Pulmonary artery endothelial cell (primary cell): Measurements from ENCODE around the gene RGS19. TPM values are rescaled to one million over a fixed set of nuclear protein-coding genes. Genes with fewer than 3 reads are reported as not detected.
"Not testable (repeated sequence)": the region's sequence is repeated elsewhere in the genome, so short reads cannot be mapped to it uniquely, and the experiment has no call there.

Source experiments
- DNase-seq: peaks from one replicate; pipeline ENCODE4 v3.0.0-alpha.2; 2011; ENCODE audit warnings: low read depth, low spot score
- total RNA-seq: library from RNA; depleted of rRNA; stranded (reverse); fragments of >200 nt; gene quantifications from 2 replicates; pipeline ENCODE4 v1.2.3, GENCODE V29; 2014

Gene RGS19
- total RNA-seq, 1 donor from 2014 or later, result 19.1 TPM

GRCh38 chr20:64095455-64095854 lies 16.1 kb upstream of the RGS19 start:
- DNase-seq, result no peak

- DNase-seq, result no peak
These were observed 13.7 kb upstream of the RGS19 start for GRCh38 chr20:64093013-64093503.

- no peak for DNase-seq
These were observed 13.1 kb upstream of the RGS19 start for GRCh38 chr20:64092258-64093012.

GRCh38 chr20:64091770-64092169 lies 12.5 kb upstream of the RGS19 start:
- no peak for DNase-seq

- DNase-seq, result no peak
These were observed 12.0 kb upstream of the RGS19 start for GRCh38 chr20:64091340-64091739.

GRCh38 chr20:64090165-64090564 lies 10.8 kb upstream of the RGS19 start:
- no peak for DNase-seq

- DNase-seq, result not testable (repeated sequence)
These were observed 9.3 kb upstream of the RGS19 start for GRCh38 chr20:64088586-64088985.

- not testable (repeated sequence) for DNase-seq
These were observed 8.0 kb upstream of the RGS19 start for GRCh38 chr20:64087226-64087825.

- no peak for DNase-seq
These were observed 7.5 kb upstream of the RGS19 start for GRCh38 chr20:64086801-64087200.

GRCh38 chr20:64084685-64085152 lies 5.4 kb upstream of the RGS19 start:
- no peak for DNase-seq

- DNase-seq, result no peak
These were observed 4.7 kb upstream of the RGS19 start, which contains the start of gene LKAAEAR1 for GRCh38 chr20:64083804-64084684. LKAAEAR1 (minus strand) TSS chr20:64084398; CDS start chr20:64084219, 179 bp downstream.

- DNase-seq, result peak; percentile 27
These were observed 4.1 kb upstream of the RGS19 start for GRCh38 chr20:64083378-64083803.

GRCh38 chr20:64082820-64083377 lies 3.6 kb upstream of the RGS19 start:
- DNase-seq, result no peak

GRCh38 chr20:64082126-64082731 lies 2.9 kb upstream of the RGS19 start:
- no peak for DNase-seq

GRCh38 chr20:64081624-64081964 lies 2.3 kb upstream of the RGS19 start:
- DNase-seq, result no peak

GRCh38 chr20:64080813-64081623 lies 1.7 kb upstream of the RGS19 start:
- DNase-seq, result no peak

- DNase-seq, result no peak
These were observed 895 bp upstream of the RGS19 start, which contains the start of gene OPRL1 for GRCh38 chr20:64080013-64080812. OPRL1 (plus strand) TSS chr20:64080082; CDS start chr20:64092721, 12,639 bp downstream.

- DNase-seq, result no peak
These were observed 415 bp downstream of the RGS19 start for GRCh38 chr20:64078934-64079272.

GRCh38 chr20:64077876-64078551 lies 1.3 kb downstream of the RGS19 start:
- DNase-seq, result no peak
